ENCODE results near the gene POLR2A.
"Not testable (repeated sequence)": the region's sequence is repeated elsewhere in the genome, so short reads cannot be mapped to it uniquely, and the experiment has no call there.

POLR2A gene

DNA sequence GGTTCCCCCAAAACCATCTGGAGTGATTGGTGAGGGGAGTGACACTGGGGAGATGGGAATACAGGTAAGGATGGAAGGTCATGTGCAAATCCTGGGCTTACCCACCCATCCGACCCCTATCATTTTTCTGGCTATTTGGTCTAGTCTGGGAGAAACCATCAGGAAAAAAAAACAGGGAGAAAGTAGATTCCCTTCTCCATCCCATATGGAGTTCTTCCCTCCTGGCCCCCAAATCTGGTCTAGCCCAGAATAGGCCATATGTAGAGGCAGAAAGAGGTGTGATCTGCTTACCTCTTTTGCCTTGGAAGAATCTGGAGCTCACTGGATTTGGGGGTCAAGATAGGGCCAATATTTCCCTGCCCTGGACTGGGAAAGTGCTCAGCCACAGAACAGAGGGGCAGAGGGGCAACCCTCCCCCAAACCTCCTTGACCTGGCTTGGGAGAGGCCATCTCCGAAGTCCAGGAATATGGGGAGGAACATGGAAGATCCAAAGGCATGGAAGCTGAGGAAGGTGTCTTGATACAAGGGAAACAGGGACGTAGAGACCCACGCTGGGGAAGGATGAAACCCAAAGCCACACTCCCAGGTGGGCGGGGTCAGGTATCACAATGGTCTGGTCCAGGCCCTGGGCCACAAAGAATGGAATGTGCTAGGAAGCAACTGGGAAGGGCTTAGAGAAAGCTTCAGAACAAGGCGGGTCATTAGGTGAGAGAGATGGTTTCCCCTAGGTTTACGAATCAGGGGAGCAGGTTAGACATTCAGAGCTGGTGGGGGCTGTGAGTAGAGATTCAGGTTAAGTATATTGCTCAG is 23.1 kb upstream of the POLR2A start:
- DNase-seq (ENCODE audit: low read depth) = no peak

DNA sequence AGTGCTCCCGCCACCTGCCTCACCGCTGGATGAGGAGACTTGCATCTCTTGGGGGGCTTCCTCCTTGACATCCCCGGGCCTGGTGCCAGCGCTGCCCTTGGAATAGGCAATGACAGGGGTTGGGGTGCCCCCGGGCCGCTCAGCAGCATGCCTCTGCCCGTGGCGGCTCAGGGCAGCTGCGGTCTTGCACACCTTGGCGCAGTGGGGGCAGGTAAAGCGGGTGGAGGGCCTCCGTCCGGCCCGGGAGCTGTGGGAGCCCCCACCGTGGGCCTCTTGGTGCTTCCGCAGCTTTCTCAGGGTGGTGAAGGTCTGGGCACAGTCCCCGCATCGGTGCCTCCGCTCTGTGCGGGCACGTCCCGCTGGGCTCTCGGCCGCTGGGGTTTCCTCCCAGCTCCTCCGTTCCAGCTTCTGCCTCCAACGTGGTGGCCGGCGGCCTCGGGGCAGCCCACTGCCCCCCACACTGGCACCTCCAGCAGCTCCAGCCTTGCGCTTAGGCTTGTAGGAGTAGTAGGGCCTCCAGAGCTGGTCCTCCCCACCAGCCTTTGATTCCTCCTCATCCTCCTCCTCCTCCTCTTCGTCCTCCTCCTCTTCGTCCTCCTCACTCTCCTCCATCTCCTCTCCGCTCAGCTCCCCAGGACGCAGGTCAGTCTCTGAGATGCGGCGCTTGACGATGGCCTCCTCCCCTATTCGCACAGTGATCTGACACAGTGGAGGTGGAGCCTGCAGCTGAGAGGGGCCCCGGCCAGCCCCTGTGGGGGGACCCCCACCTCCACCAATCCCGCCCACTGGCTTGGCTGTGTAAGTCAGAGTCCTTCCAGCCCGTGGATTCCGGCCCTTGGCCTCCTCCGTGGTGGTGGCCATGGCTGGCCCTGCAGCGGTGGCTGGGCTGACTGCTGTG is 21.4 kb upstream of the POLR2A start:
- no peak for DNase-seq (ENCODE audit: low read depth)

DNA sequence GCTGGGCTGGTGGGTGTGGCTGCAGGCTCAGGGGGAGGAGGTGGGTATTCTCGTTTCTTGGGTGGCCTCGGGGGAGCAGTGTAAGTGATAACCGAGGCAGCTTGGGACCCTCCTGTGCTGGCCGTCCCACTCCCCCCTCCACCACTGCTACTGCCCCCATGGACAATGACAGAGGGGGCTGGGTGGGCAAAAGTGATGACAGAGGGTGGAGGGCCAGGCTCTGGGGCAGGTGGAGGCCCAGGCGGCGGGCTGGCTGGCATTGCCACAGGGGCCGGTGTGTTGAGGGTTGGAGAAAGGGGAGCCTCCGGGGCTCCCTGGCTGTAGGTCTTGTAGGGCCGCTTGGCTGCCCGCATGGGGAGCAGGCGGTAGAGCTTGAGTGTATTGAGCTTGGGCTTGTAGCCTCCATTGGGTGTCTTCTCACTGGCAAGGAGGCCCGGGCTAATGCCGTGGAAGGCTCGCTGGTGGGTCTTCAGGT is 20.8 kb upstream of the POLR2A start:
- DNase-seq (ENCODE audit: low read depth) = no peak

DNA sequence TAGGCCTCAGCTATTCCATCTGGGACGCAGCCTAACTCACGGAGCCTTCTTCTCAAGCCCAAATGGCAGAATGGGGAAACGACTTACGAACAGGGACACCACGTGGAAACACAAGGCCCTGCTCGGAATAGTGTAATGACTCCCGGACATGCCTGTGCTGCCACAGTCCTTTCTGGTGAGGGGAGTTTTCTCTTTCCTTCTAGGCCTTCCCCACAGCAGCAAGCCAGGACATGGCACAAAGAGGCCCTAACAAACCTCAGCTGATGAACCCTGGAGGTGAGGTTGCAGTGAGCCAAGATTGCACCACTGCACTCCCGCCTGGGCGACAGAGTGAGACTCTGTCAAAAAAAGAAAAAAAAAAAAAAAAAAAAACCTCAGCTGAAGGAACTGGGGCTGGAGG is 20.1 kb upstream of the POLR2A start:
- DNase-seq (ENCODE audit: low read depth) = no peak

DNA sequence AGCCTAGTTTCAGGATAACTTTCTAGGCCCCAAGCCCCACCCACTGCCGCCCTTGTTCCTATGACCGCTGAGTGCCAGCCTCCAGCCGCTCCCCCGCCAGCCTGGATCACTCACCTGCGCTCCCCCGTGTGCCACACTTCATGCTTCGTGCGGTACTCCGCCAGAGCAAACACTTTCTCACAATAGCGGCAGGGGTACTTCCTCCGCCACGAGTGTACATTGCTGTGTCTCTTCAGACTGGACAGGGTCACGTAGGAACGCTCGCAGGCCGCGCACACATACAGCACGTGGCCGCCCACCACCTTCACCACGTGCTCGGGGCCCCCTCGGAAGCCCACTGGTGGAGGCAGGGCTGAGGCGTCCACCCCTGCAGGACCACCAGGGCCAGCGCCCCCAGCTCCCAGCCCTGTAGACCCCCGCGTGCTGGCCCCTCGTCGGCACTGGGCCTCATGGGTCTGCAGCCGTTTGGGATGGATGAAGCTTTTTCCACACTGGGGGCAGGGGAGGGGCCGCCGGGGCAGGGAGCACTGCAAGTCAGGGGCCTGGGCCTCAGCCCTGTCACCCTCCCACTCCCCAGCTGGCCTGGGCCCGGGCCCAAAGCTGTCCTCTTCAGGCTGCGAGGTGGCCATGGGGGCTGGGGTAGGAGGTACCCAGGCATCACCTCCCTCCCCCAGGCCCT is 18.4 kb upstream of the POLR2A start:
- DNase-seq (ENCODE audit: low read depth) = no peak

DNA sequence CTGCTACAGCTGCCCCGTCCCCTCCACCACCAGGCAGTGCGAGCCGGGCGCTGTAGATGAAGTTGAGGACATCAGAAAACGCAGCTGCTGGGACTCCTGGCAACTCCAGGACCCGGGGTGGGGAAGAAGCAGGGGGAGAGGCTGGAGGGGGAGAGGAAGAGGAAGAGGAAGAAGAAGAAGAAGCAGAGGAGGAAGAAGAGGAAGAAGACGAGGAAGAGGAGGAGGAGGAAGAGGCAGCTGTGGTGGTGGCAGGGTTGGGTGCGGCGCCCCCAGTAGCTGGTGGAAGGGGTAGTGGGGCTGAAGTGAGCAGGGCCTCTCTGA is 17.9 kb upstream of the POLR2A start:
- DNase-seq (ENCODE audit: low read depth) = no peak

DNA sequence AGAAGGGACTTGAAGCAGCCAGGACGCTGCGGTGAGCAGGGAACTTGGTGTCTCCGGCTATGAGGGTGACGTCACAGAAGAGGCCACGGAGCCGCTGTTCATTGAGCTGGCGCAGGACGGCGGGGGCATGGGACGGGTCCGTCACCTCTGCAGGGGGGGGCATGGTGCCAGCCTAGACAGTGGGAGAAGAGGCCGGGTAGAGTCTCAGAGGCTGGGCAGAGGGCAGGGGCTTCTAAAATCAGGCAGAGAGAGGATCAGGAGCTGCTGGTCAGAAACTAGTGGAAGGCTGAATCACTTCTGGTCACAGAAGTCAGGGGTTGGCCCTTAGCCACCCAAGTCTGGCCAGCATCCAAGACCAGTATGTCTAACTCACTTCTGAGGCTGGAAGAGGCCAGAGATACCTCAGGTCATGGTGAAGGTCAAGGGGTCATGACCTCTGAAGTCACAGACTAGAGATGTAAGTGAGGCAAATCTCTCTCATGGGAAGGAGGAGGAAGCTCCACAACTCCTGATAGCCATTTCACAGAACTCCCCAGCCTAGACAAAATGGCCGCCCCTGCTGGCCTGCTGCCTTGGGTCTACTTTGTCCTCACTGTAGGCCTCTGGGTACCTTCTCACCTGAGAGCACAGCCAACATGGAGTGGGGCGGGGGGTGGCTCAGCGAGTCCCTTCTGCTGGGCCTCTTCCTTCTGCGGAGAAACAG is 17.4 kb upstream of the POLR2A start:
- no peak for DNase-seq (ENCODE audit: low read depth)

DNA sequence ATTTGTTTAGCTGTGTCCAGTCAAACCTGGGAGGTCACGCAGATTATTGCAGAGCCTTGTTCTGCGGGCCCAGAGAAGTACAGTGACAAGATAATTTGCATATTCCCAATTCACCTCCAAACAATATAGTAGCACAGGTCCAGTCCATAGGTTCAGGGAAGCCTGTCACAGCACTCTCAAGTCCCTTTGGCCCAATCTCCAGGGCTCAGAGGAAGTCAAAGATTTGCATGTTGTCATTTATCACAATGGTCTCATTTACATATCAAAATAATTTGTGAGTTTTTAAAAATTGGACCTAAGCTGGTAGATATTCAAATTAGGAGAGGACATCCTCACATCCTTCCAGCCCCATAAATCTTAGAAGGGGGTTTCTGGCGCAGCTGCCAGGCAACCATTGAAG is 16.7 kb upstream of the POLR2A start:
- DNase-seq (ENCODE audit: low read depth) = no peak

DNA sequence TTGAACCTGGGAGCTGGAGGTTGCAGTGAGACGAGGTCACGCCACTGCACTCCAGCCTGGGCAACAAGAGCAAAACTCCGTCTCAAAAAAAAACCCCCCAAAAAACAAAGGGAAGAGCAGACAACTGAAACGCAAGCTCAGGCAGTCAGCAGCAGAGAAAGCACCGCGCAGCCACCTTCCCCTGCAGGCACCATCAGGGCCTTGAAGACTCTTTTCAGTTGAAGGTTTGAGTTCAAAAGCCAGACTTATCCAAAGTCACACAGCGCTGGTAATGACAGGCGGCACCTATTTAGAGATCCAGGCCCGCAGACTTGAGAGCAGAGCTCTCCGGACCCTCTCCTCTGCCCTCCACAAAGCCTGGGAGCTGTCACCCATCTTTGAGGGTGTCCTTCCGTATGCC is 15.9 kb upstream of the POLR2A start:
- no peak for DNase-seq (ENCODE audit: low read depth)

DNA sequence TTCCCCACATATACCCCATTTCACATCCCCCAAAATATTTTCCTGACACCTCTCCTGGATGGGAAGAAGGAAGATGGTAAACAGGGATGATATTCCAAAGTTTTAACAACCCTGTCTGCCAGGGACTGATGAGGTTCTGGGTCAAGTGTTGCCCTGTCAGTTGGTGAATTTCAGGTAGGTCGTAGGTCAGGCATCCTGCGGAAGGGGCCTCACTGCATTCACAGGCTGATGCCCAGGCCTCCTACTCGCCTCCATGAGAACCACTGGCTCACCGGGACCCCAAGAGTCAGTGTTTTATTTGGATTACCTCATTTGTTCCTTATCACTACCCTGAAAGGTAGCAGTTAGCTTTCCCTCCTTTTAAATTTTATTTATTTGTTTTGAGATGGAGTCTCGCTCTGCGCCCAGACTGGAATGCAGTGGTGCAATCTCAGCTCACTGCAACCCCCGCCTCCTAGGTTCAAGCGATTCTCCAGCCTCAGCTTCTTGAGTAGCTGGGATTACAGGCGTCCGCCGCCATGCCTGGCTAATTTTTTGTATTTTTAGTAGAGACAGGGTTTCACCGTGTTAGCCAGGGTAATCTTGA is 15.3 kb upstream of the POLR2A start:
- no peak for DNase-seq (ENCODE audit: low read depth)

DNA sequence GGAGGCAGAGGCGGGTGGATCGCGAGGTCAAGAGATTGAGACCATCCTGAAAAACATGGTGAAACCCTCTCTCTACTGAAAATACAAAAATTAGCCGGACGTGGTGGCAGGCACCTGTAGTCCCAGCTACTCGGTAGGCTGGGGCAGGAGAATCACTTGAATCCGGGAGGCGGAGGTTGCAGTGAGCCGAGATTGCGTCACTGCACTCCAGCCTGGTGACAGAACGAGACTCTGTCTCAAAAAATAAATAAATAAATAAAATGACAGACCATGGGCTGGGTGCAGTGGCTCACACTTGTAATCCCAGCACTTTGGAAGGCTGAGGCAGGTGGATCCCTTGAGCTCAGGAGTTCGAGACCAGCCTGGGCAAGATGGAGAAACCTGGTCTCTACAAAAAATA is 14.3 kb upstream of the POLR2A start:
- DNase-seq (ENCODE audit: low read depth) = not testable (repeated sequence)

DNA sequence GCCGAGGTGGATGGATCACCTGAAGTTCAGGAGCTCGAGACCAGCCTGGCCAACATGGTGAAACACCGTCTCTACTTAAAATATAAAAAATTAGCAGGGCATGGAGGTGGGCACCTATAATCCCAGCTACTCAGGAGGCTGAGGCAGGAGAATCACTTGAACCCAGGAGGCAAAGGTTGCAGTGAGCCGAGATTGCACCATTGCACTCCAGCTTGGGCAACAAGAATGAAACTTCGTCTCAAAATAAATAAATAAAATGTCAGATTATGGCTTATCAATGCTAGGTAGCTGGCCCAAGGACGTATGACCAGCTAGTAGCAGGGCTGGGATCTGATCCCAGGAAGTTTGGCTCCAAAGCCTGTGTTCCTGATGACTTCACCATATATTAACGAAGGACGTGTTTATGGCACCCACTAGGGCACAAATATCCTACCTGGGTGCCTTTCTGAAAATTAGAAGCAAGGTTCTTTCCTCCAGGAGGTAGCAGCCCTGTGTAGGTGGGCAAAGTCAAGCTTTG is 13.7 kb upstream of the POLR2A start:
- DNase-seq (ENCODE audit: low read depth) = not testable (repeated sequence)

DNA sequence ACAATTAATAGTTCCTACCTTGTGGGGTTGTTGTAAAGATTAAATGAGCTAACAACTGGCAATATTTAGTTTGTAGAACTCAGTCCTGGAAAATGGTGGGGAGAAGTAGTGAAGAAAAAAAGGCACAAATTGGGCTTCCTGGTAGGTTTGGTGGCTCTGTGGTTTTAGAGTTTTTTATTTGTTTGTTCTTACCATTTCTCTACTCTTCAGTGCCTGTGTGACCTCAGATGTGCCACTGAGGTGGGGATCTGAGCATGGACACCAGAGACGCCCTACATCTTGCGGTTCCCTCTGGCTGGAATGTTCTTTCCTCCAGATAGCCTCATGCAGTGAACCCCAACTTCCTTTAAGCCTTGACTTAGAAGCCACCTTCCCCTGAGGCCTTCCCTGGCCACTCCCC is 12.4 kb upstream of the POLR2A start:
- DNase-seq (ENCODE audit: low read depth) = no peak

DNA sequence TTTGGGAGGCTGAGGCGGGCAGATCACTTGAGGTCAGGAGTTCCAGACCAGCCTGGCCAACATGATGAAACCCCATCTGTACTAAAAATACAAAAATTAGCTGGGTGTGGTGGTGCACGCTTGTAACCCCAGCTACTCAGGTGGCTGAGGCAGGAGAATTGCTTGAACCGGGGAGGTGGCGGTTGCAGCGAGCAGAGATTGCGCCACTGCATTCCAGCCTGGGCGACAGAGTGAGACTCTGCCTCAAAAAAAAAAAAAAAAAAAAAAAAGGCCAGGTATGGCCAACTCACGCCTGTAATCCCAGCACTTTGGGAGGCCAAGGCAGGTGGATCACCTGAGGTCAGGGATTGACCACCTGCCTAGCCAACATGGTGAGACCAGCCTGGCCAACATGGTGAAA is 9.4 kb upstream of the POLR2A start:
- not testable (repeated sequence) for DNase-seq (ENCODE audit: low read depth)

DNA sequence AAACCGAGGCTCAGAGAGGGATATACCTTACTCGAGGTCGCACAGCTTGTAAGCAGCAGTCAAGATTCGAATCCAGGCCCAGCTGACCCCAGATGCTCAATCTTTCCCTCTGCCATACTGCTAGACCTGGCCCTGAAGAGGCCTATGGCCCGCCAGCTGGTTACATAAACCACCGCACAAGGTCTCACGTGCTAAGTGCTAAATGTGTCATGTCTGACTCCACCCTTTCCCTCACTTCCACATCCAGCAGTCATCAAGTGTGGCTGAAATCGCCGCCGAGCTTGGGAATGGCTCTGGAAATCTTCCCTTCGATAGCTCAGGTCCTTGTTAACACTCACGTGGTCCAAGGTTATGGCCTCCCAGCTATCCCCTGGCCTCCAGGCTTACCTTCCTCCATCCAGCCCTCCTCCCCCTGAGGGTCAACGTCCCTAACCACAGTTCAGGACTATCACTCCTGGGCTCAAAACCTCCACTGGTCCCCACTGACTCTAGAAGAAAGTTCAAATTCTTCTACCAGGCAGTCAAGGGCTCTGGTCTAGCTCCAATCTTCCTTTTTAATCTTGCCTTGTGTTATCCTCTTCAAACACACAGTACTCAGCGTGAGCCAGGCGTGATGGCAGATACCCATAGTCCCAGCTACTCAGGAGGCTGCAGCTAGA is 8.3 kb upstream of the POLR2A start:
- no peak for DNase-seq (ENCODE audit: low read depth)

DNA sequence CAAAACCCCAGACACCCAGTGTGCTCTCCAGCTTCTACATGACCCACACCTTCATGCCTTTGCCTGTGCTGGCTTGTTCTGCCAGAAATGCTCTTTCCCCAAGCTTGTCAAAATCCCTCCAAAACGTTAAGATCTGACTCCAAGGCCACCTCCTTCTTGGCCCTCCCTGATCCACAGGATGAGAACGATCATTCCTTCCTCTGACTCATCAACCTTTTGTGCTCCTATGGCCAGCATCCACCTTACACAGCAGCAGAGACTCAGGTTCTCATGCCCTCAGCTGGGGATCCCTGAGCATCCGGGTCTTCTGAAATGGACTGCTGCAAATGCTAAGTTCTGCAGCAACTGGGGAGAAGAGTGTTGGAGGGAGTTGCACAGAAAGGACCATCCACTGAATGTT is 7.7 kb upstream of the POLR2A start:
- no peak for DNase-seq (ENCODE audit: low read depth)

DNA sequence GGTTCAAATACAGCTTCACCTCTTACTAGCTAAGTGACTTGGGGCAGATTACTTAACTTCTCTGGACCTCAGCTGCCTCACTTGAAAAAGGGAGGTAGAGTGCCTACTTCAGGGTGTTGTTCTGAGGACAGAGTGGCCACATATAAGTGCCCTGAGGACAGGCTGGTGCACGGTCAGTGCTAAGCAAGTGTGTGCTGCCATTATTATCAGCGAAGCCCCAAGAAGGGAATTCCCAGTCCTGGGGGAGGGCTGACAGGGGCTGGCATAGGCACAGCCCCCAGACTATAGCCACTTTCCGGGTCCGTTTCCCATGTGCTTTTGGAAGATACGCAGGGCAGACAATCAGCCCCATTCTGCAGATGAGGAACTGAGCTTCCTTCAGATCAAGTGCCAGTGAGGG is 7.2 kb upstream of the POLR2A start:
- DNase-seq (ENCODE audit: low read depth) = no peak

DNA sequence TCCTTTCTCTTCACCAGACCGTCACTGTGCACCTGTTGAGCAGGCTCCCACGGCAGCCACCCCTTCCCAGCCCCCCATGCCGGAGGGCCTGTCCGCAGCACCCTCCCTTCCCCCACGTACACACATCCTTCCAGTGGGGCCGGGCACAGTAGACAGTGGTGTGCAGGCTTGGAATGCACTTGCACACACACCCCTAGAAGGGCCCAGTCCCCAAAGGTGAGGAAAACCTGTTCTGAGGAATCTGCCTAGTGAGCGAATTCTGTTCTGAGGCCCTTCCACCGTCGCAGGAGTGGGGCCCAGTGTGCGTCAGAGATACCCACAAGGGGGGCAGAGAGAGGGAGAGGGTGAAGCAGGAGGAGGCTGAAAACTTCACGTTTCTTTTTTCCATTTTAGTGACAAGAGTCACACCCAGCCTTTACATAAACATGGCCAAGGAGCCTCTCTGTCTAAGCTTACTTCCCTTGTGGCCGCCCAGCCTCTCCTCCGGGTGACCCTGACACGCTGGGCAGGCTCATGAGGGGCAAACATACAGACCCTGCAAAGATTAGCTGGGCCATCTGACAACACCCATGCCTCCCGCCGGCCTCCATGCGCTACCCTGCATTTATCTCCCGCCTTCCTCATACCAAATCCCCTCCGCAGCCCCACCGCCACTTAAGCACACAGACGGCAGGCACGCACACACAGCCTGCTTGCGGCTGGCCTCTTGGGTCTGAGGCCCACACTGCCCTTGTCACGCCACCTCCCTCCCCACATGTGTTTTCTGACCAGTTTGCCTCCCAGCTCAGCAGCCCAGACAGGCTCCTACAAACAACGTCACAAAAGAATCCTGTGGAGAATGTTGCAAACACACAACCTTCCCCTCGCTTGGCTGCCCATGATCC is 6.5 kb upstream of the POLR2A start:
- no peak for DNase-seq (ENCODE audit: low read depth)

DNA sequence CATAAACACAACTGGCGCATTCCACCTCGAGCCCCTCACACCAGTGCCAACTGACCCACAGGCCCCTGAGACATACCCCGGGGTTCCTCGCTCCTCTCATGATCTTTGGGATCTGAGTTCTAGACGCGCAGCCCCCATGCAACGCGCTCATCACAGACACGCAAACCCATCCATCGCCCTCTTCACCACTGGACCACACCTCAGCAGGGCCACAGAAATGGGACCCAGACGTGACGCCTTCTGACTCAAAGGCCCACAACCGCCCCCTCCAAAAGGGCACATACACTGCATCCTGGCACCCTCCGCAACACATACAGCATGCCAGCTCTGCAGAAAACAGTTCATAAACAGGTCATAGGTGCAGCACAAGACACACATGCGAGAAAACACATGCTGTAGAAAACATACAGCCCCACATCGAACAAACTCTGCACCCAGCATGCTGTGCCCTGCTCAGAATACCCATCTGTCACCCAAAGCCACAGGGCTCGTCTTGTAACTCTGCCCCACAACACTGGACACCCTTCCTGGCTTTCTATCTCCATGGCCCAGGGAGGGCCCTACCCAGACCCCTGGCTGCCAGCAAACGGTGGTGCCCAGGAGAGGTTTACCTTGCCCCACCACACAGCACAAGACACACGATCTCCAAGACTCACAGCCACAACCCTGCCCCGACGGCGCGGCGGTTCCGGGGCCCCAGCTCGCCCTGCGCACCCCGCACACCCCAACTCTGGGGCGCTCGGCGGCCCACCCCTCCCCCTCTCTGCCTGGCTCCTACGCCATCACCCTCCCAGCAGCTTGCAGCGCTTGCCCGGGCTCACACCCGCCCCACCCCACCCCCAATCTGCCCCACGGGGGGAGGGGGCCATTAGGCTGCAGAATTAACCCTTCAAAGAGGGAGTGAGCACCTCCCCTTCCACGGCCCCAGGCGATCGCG is 5.6 kb upstream of the POLR2A start:
- DNase-seq (ENCODE audit: low read depth) = no peak

Data from stimulated activated CD8-positive, alpha-beta memory T cell treated with anti-CD3 and anti-CD28 coated beads, Interleukin-7, amount 100 ng/mL, for 24 hours (primary cell).